HepG2 (cell line): ENCODE data around the gene KCNK6. TPM values are rescaled to one million over a fixed set of nuclear protein-coding genes. Genes with fewer than 3 reads are reported as not detected.

Source experiments
- ATAC-seq: fragments of 200-7000 bp; cut with Tn5 transposase; 3 replicates; pipeline ENCODE4 v1.9.1; 2020; ENCODE audit warnings: mild to moderate bottlenecking, moderate library complexity
- BruUV-seq: library from RNA; stranded (reverse); fragments of 400-500 nt; replicated peaks from 2 replicates; lab custom pipeline; 2021; lab: Mats Ljungman, UMichigan
- CTCF ChIA-PET: fragments of 300-600 bp; formaldehyde crosslinking; extraction: SDS; loops from one replicate; lab custom pipeline; 2021; ENCODE audit warnings: low total read pairs, inconsistent platforms, low intra/inter-chr PET ratio; lab: Yijun Ruan, JAX
- POLR2A ChIA-PET: fragments of 350-600 bp; sonication (Branson Sonifier 250); formaldehyde crosslinking; loops from one replicate; lab custom pipeline; 2020; ENCODE audit warnings: antibody characterized with exemption, inconsistent platforms; lab: Yijun Ruan, JAX
- DNase-seq: peaks from one replicate; pipeline ENCODE4 v3.0.0-alpha.2; 2015; ENCODE audit warnings: low spot score
- FAIRE-seq: peaks from 3 replicates; lab custom pipeline; 2011; peaks lifted over from hg19 to GRCh38; lab: Jason Lieb, UNC
- H2AFZ ChIP-seq: one replicate; pipeline ENCODE4 v1.6.1; 2011; ENCODE audit warnings: low read length, inconsistent platforms
- H3K27ac ChIP-seq: fragments of 300-600 bp; 3 replicates; pipeline ENCODE4 v1.8.0; 2011; ENCODE audit warnings: mixed run types, mild to moderate bottlenecking, mixed read lengths, low read length, inconsistent platforms; ENCODE audit not compliant: insufficient read depth; ENCODE audit errors: extremely low read length
- H3K27me3 ChIP-seq, 2 experiments: fragments of 200-600 bp in 1 of 2; 2 replicates in 1 of 2; 3 replicates in 1 of 2; pipeline versions ENCODE4 v1.6.0 to v1.8.0; 2011; ENCODE audit warnings: low read length in 2 of 2, mild to moderate bottlenecking in 2 of 2, moderate library complexity in 2 of 2, inconsistent platforms in 1 of 2; ENCODE audit not compliant: insufficient read depth in 2 of 2, control insufficient read depth in 1 of 2
- H3K36me3 ChIP-seq, 2 experiments: fragments of 200-600 bp in 1 of 2; replicated peaks in 1 of 2; 2 replicates in 1 of 2; 3 replicates in 1 of 2; pipeline versions ENCODE4 v1.5.1 to v1.8.0; 2011; ENCODE audit warnings: low read length in 2 of 2, inconsistent platforms in 1 of 2; ENCODE audit not compliant: insufficient read depth in 2 of 2, control insufficient read depth in 1 of 2
- H3K4me1 ChIP-seq: 2 replicates; pipeline ENCODE4 v1.5.1; 2012; ENCODE audit warnings: low read length, inconsistent platforms; ENCODE audit not compliant: insufficient read depth
- H3K4me2 ChIP-seq: 2 replicates; pipeline ENCODE4 v1.6.0; 2011; ENCODE audit warnings: low read depth, low read length, inconsistent platforms
- H3K4me3 ChIP-seq, 3 experiments: fragments of 200-600 bp in 1 of 3; sonication (generic), shearing (Covaris generic) in 1 of 3; replicated peaks in 1 of 3; 2 replicates each; pipeline ENCODE4 v1.5.1; 2011 to 2016; ENCODE audit warnings: low read length in 3 of 3, inconsistent platforms in 2 of 3, low read depth in 2 of 3, mild to moderate bottlenecking in 2 of 3, control low read depth in 1 of 3, mixed read lengths in 1 of 3; ENCODE audit not compliant: insufficient read depth in 1 of 3
- H3K79me2 ChIP-seq: one replicate; pipeline ENCODE4 v1.6.1; 2011; ENCODE audit warnings: low read length, inconsistent platforms; ENCODE audit not compliant: insufficient read depth
- H3K9ac ChIP-seq: 2 replicates; pipeline ENCODE4 v1.6.0; 2011; ENCODE audit warnings: mild to moderate bottlenecking, low read depth, low read length, inconsistent platforms; ENCODE audit not compliant: insufficient read depth
- H3K9me3 ChIP-seq: 2 replicates; pipeline ENCODE4 v1.5.1; 2012; ENCODE audit warnings: mild to moderate bottlenecking, low read length
- H4K20me1 ChIP-seq: 2 replicates; pipeline ENCODE4 v1.6.0; 2011; ENCODE audit warnings: inconsistent platforms, mild to moderate bottlenecking, low read length, moderate library complexity; ENCODE audit not compliant: insufficient read depth
- FOXJ3 ChIP-seq: sonication (generic); formaldehyde crosslinking; IDR thresholded peaks from 2 replicates; pipeline ENCODE4 v1.4.0; 2020; ENCODE audit warnings: missing genetic modification reagents, mild to moderate bottlenecking, borderline replicate concordance
- JDP2 ChIP-seq: sonication (generic); formaldehyde crosslinking; IDR thresholded peaks from 2 replicates; pipeline ENCODE4 v1.8.1; 2022; ENCODE audit warnings: missing genetic modification reagents, borderline replicate concordance
- NFKBIZ ChIP-seq: IDR thresholded peaks from 2 replicates; pipeline ENCODE4 v1.6.1; 2018; ENCODE audit warnings: missing genetic modification reagents, missing compliant biosample characterization
- PLRG1 ChIP-seq: fragments of 450-650 bp; conservative IDR thresholded peaks from 2 replicates; pipeline ENCODE4 v1.6.1; 2016
- TAF1 ChIP-seq: sonication (generic); formaldehyde crosslinking; IDR thresholded peaks from 2 replicates; pipeline ENCODE4 v1.4.0; 2020; ENCODE audit warnings: missing genetic modification reagents
- TGIF2 ChIP-seq: IDR thresholded peaks from 2 replicates; pipeline ENCODE4 v1.6.1; 2016; ENCODE audit warnings: control low read depth, missing compliant biosample characterization
- ZKSCAN8 ChIP-seq: IDR thresholded peaks from 2 replicates; pipeline ENCODE4 v1.6.1; 2016; ENCODE audit warnings: borderline replicate concordance, missing genetic modification reagents, missing compliant biosample characterization
- ZNF468 ChIP-seq: sonication (generic); formaldehyde crosslinking; IDR thresholded peaks from 2 replicates; pipeline ENCODE4 v1.8.0; 2022; ENCODE audit warnings: mild to moderate bottlenecking, moderate library complexity, missing genetic modification reagents
- ZNF788 ChIP-seq: sonication (generic); formaldehyde crosslinking; IDR thresholded peaks from 2 replicates; pipeline ENCODE4 v1.5.0; 2020; ENCODE audit warnings: mild to moderate bottlenecking, missing genetic modification reagents, borderline replicate concordance
- WGBS: methylation state at CpG from one replicate; pipeline ENCODE4 v1.1.6; 2017; ENCODE audit warnings: low lambda C conversion rate; 5-methylcytosine and 5-hydroxymethylcytosine counted together
- in situ Hi-C: cut with HindIII; loops from 2 replicates; pipeline ENCODE4 v1.10.0; 2017; ENCODE audit warnings: low pct_unique_long_range_greater_than_20kb; ENCODE audit not compliant: extremely low pct_ligation_motif_present
- intact Hi-C: fragments of 100-400 bp; cut with micrococcal nuclease; formaldehyde crosslinking; loops from one replicate; pipeline ENCODE4 v1.10.0; 2022; ENCODE audit not compliant: unreplicated experiment
- polyA plus RNA-seq, 8 experiments: library from polyadenylated mRNA; depleted of rRNA in 3 of 8; stranded (reverse) in 7 of 8; unstranded in 1 of 8; fragments of >200 nt; fragmentation: Illumina TruSeq in 4 of 8; extraction: Trizol in 4 of 8; gene quantifications; 2 replicates each; pipeline versions ENCODE4 v1.2.1 to v1.2.3, GENCODE V29; 2011 to 2016; ENCODE audit warnings: low read depth in 4 of 8, missing spikeins in 1 of 8, mixed read lengths in 1 of 8; ENCODE audit not compliant: insufficient read depth in 1 of 8
- total RNA-seq, 5 experiments: library from RNA; depleted of rRNA; stranded (reverse); fragments of >200 nt; fragmentation: Illumina TruSeq; extraction: Trizol; gene quantifications; 2 replicates each; pipeline ENCODE4 v1.2.3, GENCODE V29; 2016; ENCODE audit warnings: low read depth in 1 of 5
- TF ChIP-seq, protein P1 (sequence below): sonication (generic); formaldehyde crosslinking; IDR thresholded peaks from 2 replicates; pipeline ENCODE4 v1.9.0; 2021; ENCODE audit warnings: missing genetic modification reagents, borderline replicate concordance
- TF ChIP-seq, protein P2 (sequence below): conservative IDR thresholded peaks from 2 replicates; pipeline ENCODE4 v1.6.1; 2018; ENCODE audit warnings: missing genetic modification reagents
- TF ChIP-seq, protein P3 (sequence below): sonication (generic); formaldehyde crosslinking; IDR thresholded peaks from 2 replicates; pipeline ENCODE4 v1.4.0; 2020; ENCODE audit warnings: mild to moderate bottlenecking, low read depth, missing genetic modification reagents
- TF ChIP-seq, protein P4 (sequence below): sonication (generic); formaldehyde crosslinking; IDR thresholded peaks from 2 replicates; pipeline ENCODE4 v1.4.0; 2020; ENCODE audit warnings: missing genetic modification reagents, borderline replicate concordance
- TF ChIP-seq, protein P5 (sequence below): sonication (generic); formaldehyde crosslinking; IDR thresholded peaks from 2 replicates; pipeline ENCODE4 v1.5.0; 2020; ENCODE audit warnings: mild to moderate bottlenecking, missing genetic modification reagents

Gene KCNK6
- total and polyA plus RNA-seq, 2 of the 13 experiments (the other 11 are each of a cell fraction or from before 2014, with no cell fraction given): 0.03 TPM; not detected in 1

DNA sequence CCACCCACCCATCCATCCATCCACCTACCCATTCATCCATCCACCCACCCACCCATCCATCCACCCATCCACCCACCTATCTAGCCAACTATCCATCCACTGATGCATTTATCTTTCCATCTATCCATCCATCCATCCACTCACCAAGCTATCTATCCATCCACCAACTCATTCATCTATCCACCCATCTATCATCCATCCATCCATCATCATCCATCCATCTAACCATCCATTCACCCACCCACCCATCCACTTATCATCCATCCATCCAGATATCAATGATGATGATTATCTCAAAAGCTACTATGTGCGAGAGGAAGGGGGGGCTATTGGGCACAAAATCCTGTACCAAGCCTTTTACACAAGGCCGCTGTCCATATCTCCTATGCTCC, 9.4 kb upstream of the KCNK6 start:
- Histone ChIP-seq H3K9me3 (no peaks in the 10 kb centered on the region), H3K9ac (no peak overlapping the region), H2AFZ (no peak overlapping the region), H3K4me1 (peaks cover 14% of the 10 kb centered on the region), H3K27me3 (no peaks in the 10 kb centered on the region; a peak in 2 of 5 replicates), H4K20me1 (no peaks in the 10 kb centered on the region), H3K36me3 (peaks cover 3 to 6% of the 10 kb centered on the region in 2 experiments; a peak in 3 of 5 replicates), H3K27ac (no peak overlapping the region), H3K4me3 (no peak overlapping the region), H3K4me2 (no peak overlapping the region), H3K79me2 (peaks cover 2% of the 10 kb centered on the region)
- in situ Hi-C loops (no loop called here), intact Hi-C loops (no loop called here)
- WGBS: 97% methylated on average over 2 of the region's 2 CpGs
- POLR2A ChIA-PET: no interaction called here
- FAIRE-seq: no peak
- BruUV-seq: no TSS peak
- CTCF ChIA-PET: no interaction called here
- TF ChIP-seq, protein P1, sequence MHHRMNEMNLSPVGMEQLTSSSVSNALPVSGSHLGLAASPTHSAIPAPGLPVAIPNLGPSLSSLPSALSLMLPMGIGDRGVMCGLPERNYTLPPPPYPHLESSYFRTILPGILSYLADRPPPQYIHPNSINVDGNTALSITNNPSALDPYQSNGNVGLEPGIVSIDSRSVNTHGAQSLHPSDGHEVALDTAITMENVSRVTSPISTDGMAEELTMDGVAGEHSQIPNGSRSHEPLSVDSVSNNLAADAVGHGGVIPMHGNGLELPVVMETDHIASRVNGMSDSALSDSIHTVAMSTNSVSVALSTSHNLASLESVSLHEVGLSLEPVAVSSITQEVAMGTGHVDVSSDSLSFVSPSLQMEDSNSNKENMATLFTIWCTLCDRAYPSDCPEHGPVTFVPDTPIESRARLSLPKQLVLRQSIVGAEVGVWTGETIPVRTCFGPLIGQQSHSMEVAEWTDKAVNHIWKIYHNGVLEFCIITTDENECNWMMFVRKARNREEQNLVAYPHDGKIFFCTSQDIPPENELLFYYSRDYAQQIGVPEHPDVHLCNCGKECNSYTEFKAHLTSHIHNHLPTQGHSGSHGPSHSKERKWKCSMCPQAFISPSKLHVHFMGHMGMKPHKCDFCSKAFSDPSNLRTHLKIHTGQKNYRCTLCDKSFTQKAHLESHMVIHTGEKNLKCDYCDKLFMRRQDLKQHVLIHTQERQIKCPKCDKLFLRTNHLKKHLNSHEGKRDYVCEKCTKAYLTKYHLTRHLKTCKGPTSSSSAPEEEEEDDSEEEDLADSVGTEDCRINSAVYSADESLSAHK (CRISPR knock-in tag): no peak
- TF ChIP-seq PLRG1: no peak
- no peak for TF ChIP-seq JDP2 (CRISPR knock-in tag)
- no peak for TF ChIP-seq FOXJ3
- TF ChIP-seq, protein P2, sequence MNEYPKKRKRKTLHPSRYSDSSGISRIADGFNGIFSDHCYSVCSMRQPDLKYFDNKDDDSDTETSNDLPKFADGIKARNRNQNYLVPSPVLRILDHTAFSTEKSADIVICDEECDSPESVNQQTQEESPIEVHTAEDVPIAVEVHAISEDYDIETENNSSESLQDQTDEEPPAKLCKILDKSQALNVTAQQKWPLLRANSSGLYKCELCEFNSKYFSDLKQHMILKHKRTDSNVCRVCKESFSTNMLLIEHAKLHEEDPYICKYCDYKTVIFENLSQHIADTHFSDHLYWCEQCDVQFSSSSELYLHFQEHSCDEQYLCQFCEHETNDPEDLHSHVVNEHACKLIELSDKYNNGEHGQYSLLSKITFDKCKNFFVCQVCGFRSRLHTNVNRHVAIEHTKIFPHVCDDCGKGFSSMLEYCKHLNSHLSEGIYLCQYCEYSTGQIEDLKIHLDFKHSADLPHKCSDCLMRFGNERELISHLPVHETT (CRISPR knock-in tag): no peak
- TF ChIP-seq ZKSCAN8 (CRISPR knock-in tag): no peak
- TF ChIP-seq, protein P3, sequence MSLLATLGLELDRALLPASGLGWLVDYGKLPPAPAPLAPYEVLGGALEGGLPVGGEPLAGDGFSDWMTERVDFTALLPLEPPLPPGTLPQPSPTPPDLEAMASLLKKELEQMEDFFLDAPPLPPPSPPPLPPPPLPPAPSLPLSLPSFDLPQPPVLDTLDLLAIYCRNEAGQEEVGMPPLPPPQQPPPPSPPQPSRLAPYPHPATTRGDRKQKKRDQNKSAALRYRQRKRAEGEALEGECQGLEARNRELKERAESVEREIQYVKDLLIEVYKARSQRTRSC (CRISPR knock-in tag): no peak
- TF ChIP-seq TGIF2 (CRISPR knock-in tag): no peak
- TF ChIP-seq ZNF468 (CRISPR knock-in tag): no peak
- no peak for TF ChIP-seq ZNF788 (CRISPR knock-in tag)
- TF ChIP-seq, protein P4, sequence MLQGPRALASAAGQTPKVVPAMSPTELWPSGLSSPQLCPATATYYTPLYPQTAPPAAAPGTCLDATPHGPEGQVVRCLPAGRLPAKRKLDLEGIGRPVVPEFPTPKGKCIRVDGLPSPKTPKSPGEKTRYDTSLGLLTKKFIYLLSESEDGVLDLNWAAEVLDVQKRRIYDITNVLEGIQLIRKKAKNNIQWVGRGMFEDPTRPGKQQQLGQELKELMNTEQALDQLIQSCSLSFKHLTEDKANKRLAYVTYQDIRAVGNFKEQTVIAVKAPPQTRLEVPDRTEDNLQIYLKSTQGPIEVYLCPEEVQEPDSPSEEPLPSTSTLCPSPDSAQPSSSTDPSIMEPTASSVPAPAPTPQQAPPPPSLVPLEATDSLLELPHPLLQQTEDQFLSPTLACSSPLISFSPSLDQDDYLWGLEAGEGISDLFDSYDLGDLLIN (CRISPR knock-in tag): no peak
- TF ChIP-seq, protein P5, sequence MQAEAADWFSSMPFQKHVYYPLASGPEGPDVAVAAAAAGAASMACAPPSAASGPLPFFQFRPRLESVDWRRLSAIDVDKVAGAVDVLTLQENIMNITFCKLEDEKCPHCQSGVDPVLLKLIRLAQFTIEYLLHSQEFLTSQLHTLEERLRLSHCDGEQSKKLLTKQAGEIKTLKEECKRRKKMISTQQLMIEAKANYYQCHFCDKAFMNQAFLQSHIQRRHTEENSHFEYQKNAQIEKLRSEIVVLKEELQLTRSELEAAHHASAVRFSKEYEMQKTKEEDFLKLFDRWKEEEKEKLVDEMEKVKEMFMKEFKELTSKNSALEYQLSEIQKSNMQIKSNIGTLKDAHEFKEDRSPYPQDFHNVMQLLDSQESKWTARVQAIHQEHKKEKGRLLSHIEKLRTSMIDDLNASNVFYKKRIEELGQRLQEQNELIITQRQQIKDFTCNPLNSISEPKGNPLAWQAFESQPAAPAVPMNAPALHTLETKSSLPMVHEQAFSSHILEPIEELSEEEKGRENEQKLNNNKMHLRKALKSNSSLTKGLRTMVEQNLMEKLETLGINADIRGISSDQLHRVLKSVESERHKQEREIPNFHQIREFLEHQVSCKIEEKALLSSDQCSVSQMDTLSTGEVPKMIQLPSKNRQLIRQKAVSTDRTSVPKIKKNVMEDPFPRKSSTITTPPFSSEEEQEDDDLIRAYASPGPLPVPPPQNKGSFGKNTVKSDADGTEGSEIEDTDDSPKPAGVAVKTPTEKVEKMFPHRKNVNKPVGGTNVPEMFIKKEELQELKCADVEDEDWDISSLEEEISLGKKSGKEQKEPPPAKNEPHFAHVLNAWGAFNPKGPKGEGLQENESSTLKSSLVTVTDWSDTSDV (CRISPR knock-in tag): no peak
- TF ChIP-seq TAF1 (CRISPR knock-in tag): no peak
- TF ChIP-seq NFKBIZ (CRISPR knock-in tag): no peak
- DNase-seq: no peak
- ATAC-seq: no peak
